Stomach smooth muscle (tissue), 2 donors: Measurements from ENCODE around the gene PRDM13.
"Not testable (repeated sequence)": the region's sequence is repeated elsewhere in the genome, so short reads cannot be mapped to it uniquely, and the experiment has no call there.

Experiments used
- H3K27ac ChIP-seq: one replicate; pipeline ENCODE4 v1.7.0; 2013; ENCODE audit warnings: mild to moderate bottlenecking, low read length, inconsistent platforms
- H3K27me3 ChIP-seq, 2 donors: one replicate each; pipeline ENCODE4 v1.7.0; 2013; ENCODE audit warnings: low read length in 2 of 2; ENCODE audit not compliant: insufficient read depth in 2 of 2, control insufficient read depth in 1 of 2
- H3K36me3 ChIP-seq, 2 donors: one replicate each; pipeline ENCODE4 v1.7.0; 2013; ENCODE audit warnings: low read length in 2 of 2; ENCODE audit not compliant: control insufficient read depth in 2 of 2, insufficient read depth in 2 of 2
- H3K4me1 ChIP-seq: one replicate; pipeline ENCODE4 v1.7.0; 2013; ENCODE audit warnings: low read length; ENCODE audit not compliant: control insufficient read depth, insufficient read depth
- H3K4me3 ChIP-seq, 2 donors: one replicate each; pipeline ENCODE4 v1.7.0; 2013; ENCODE audit warnings: low read length in 2 of 2
- H3K9ac ChIP-seq, 2 donors: one replicate each; pipeline ENCODE4 v1.7.0; 2013; ENCODE audit warnings: low read length in 2 of 2, mild to moderate bottlenecking in 1 of 2
- H3K9me3 ChIP-seq, 2 donors: one replicate each; pipeline ENCODE4 v1.7.0; 2013; ENCODE audit warnings: low read length in 2 of 2; ENCODE audit not compliant: control insufficient read depth in 2 of 2
- donor health status: healthy.
- donor health status: Pancreatic carcinoma.

Gene PRDM13

DNA sequence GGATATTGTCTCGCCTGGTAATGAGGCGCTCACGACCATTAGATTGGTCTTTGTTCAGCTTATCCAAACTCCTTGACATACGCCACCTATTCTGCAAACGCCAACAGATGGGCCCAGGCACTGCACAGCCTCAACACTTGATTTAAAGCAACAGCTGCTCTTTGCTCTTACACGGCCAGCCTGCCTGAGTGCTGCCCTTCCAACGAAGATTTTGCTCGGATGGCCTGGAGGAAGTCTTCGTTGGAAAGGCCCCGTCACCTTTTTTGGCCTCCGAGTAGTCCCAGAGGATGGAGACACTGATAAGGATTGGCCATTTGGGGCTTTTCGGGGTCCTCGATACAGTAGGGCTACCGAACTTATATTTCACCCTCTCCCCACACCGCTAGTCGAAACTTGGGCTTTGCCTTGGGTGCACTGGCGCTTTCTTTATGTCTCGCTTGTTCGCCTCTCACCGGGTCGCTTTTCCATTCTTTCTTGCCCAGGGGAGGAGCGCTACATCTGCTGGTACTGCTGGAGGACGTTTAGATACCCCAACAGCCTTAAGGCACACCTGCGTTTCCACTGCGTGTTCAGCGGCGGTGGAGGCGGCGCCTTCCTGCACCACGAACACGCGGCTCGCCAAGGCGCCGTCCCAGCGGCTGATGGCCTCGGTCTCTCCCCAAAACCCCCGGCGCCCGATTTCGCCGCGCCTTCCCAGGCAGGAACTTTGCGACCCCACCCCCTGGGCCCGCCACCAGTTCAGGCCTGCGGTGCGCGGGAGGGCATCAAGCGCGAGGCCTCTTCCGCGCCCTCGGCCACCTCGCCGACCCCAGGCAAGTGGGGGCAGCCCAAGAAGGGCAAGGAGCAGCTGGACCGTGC lies 6.1 kb downstream of the PRDM13 start:
- Histone ChIP-seq H3K27me3 (peaks cover 62 to 79% of the 10 kb centered on the region in 2 donors), H3K4me1 (peaks cover 21% of the 10 kb centered on the region), H3K9ac (no peak overlapping the region), H3K4me3 (peak overlapping the region in 1 of 2 donors; percentile 64), H3K27ac (no peak overlapping the region), H3K9me3 (no peaks in the 10 kb centered on the region), H3K36me3 (no peaks in the 10 kb centered on the region)

DNA sequence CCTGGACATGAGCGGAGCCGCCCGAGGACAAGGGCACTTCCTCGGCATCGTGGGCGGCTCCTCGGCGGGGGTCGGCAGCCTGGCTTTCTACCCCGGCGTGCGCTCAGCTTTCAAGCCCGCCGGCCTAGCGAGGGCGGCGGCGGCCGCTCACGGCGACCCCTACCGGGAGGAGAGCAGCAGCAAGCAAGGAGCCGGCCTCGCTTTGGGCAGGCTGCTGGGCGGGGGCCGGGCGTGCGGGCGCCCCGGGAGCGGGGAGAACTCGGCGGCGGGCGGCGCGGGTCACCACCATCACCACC lies 6.7 kb downstream of the PRDM13 start:
- Histone ChIP-seq H3K27me3 (peaks cover 62 to 79% of the 10 kb centered on the region in 2 donors), H3K9ac (no peak overlapping the region), H3K4me1 (peaks cover 17% of the 10 kb centered on the region)

DNA sequence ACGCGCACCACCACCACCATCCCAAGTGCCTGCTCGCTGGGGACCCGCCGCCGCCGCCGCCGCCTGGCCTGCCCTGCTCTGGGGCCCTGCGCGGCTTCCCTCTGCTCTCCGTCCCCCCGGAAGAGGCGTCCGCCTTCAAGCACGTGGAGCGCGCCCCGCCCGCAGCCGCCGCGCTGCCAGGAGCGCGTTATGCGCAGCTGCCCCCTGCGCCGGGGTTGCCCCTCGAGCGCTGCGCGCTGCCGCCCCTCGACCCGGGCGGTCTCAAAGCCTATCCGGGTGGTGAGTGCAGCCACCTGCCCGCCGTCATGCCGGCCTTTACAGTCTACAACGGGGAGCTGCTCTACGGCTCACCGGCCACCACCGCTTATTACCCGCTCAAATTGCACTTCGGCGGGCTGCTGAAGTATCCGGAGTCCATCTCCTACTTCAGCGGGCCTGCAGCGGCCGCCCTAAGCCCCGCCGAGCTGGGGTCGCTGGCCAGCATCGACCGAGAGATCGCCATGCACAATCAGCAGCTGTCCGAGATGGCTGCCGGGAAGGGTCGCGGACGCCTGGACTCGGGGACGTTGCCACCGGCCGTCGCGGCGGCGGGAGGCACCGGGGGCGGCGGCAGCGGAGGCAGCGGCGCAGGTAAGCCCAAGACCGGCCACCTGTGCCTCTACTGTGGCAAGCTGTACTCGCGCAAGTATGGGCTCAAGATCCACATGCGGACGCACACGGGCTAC lies 7.2 kb downstream of the PRDM13 start:
- Histone ChIP-seq H3K27me3 (peaks cover 62 to 79% of the 10 kb centered on the region in 2 donors), H3K4me3 (peak overlapping the region in 1 of 2 donors; percentile 64)

More for the DNA sequence above, 6.7 kb downstream of the PRDM13 start:
- H3K27ac ChIP-seq = no peak overlapping the region
- no peaks in the 10 kb centered on the region for H3K36me3 ChIP-seq
- peak overlapping the region in 1 of 2 donors; percentile 64 for H3K4me3 ChIP-seq
- no peaks in the 10 kb centered on the region for H3K9me3 ChIP-seq

DNA sequence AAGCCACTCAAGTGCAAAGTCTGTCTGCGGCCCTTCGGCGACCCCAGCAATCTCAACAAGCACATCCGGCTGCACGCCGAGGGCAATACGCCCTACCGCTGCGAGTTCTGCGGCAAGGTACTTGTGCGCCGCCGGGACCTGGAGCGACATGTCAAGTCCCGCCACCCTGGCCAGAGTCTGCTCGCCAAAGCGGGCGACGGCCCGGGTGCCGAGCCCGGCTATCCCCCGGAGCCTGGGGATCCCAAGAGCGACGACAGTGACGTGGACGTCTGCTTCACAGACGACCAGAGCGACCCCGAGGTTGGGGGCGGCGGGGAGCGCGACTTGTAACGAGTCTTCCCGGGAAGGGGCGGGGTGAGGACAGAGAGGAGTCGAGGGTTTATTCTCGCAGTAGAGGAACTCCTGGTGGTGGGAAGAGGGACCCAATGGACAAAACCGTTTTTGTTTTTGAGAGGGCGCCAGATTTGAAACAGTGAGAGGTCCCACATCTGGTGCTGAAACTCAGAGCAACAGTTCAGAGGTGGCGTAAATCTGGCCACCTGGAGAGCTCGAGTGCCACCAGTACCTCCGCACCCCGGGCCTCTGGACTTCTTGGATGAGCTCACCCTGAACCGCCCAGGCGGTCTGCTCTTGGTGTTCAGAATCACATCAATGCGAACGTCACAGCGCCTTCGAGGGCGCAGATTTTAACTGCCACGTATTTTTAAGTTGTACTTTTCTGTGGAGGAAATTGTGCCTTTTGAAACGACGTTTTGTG lies 8.0 kb downstream of the PRDM13 start:
- Histone ChIP-seq H3K4me3 (peak overlapping the region in 1 of 2 donors; percentile 64), H3K9me3 (no peaks in the 10 kb centered on the region), H3K9ac (no peak overlapping the region), H3K4me1 (peaks cover 25% of the 10 kb centered on the region), H3K27me3 (peaks cover 60 to 80% of the 10 kb centered on the region in 2 donors), H3K27ac (no peak overlapping the region), H3K36me3 (no peaks in the 10 kb centered on the region)

More for the DNA sequence above, 7.2 kb downstream of the PRDM13 start:
- Histone ChIP-seq H3K4me1 (peaks cover 21% of the 10 kb centered on the region), H3K9me3 (no peaks in the 10 kb centered on the region), H3K9ac (no peak overlapping the region), H3K36me3 (no peaks in the 10 kb centered on the region), H3K27ac (no peak overlapping the region)

DNA sequence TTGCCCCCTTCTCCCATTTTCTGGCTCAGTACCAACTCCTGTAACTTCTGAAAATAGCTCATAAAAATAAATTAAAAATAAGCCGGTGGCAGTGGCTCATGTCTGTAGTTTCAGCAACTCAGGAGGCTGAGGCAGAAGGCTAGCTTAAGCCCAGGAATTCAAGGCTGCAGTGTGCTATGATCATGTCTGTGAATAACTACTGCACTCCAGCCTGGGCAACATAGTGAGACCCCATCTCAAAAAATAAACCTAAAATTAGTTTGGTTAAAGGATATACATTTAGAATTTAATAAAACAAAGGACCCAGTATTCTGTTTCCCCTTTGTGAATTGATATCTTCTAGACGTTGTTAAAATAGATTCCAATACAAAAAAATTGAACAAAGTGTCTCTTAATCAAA lies 10.5 kb downstream of the PRDM13 start:
- H3K4me3 ChIP-seq = no peak overlapping the region
- H3K36me3 ChIP-seq = no peaks in the 10 kb centered on the region
- H3K27me3 ChIP-seq = peaks cover 59 to 76% of the 10 kb centered on the region in 2 donors
- H3K9ac ChIP-seq = no peak overlapping the region
- H3K4me1 ChIP-seq = peaks cover 25% of the 10 kb centered on the region
- H3K27ac ChIP-seq = no peak overlapping the region
- no peaks in the 10 kb centered on the region for H3K9me3 ChIP-seq

DNA sequence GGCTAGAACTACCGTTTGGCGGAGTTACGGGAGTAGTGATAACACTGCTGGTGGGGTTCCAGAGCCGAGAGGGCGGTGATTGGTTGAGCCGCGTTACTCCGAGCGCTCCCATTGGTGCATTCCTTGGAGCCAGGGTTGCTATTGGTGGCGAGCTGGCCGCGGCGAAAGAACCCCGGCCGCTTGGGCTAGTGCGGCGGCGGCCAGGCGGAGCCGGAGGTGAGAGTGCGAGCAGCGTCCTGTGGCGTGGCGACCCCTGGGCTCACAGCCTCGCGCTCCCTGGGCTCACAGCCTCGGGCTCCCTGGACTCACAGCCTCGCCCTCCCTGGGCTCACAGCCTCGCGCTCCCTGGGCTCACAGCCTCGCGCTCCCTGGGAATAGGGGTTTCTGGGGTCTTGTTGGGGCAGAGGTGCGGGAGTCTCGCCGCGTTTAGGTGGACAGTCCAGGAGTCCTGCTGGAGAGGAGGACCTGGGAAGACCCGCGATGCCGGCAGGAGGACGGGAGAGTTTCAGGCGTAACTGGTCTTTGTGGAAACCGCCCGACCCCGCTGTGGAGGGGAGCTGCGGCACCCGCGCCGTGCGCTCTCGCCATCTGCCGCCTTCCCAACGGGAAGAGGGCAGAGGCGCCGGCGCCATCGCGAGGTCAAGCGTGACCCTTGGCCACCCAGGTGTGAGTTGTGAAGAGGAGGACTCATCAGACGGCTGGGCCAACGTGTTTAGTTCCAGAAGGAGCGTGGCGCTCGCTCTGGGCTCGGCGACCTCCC lies 12.2 kb downstream of the PRDM13 start:
- H3K4me1 ChIP-seq = peaks cover 16% of the 10 kb centered on the region
- no peak overlapping the region for H3K9ac ChIP-seq
- peaks cover 51 to 61% of the 10 kb centered on the region in 2 donors for H3K27me3 ChIP-seq
- no peaks in the 10 kb centered on the region for H3K9me3 ChIP-seq
- H3K36me3 ChIP-seq = no peaks in the 10 kb centered on the region
- no peak overlapping the region for H3K27ac ChIP-seq
- H3K4me3 ChIP-seq = no peak overlapping the region

DNA sequence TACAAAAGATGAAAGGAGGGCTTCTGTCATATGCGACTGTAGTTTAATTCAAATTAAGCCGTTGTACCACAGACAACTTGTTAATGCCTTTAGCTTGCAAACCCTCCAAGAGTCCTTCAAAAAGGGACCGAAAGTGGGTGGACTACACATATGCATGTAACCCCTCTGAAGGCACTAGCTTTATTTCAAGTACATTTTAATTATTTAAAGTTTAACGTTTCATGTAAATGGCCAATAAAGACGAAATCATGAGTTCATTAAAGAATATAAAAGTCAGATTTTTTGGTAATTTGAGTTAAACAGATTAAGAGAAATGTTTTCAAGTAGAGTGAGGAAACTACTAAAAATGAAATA lies 12.8 kb downstream of the PRDM13 start:
- no peaks in the 10 kb centered on the region for H3K36me3 ChIP-seq
- H3K4me1 ChIP-seq = peaks cover 10% of the 10 kb centered on the region
- H3K4me3 ChIP-seq = no peak overlapping the region
- H3K27ac ChIP-seq = no peak overlapping the region
- H3K9ac ChIP-seq = no peak overlapping the region
- H3K9me3 ChIP-seq = no peaks in the 10 kb centered on the region
- H3K27me3 ChIP-seq = peaks cover 45 to 57% of the 10 kb centered on the region in 2 donors

DNA sequence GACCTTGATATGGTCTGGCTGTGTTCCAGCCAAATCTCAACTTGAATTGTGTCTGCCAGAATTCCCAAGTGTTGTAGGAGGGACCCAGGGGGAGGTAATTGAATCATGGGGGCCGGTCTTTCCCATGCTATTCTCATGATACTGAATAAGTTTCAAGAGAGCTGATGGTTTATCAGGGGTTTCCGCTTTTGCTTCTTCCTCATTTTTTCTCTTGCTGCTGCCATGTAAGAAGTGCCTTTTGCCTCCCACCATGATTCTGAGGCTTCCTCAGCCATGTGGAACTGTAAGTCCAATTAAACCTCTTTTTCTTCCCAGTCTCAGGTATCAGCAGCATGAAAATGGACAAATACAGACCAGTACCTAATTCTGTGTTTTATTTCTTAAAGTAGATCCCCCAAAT lies 15.4 kb downstream of the PRDM13 start:
- H3K9ac ChIP-seq, H3K9me3 ChIP-seq, H3K36me3 ChIP-seq, H3K4me3 ChIP-seq, H3K27ac ChIP-seq, H3K4me1 ChIP-seq: not testable (repeated sequence)
- peaks cover 32 to 41% of the 10 kb centered on the region in 2 donors for H3K27me3 ChIP-seq

DNA sequence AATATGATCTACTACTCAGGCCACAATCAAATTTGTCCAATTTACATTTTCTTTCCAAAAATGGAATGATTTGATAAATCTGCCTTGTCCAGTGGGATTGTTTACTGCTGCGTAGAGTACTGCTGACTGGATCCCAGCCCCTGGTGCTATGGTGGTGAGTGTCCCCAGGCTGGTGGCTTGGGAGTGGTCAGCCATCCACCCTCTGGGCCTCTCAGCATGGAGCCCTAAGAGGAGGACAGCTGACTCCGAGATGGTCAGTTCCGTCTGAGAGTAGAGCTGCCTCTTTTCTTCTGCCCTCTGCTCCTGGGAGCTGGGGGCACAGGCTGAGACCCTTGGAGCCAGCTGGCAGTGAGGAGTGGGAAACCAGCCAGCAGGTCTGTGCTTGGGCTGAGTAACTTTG lies 22.7 kb downstream of the PRDM13 start:
- H3K27me3 ChIP-seq = no peaks in the 10 kb centered on the region
- no peak overlapping the region for H3K9ac ChIP-seq
- no peak overlapping the region for H3K27ac ChIP-seq
- no peaks in the 10 kb centered on the region for H3K36me3 ChIP-seq
- no peaks in the 10 kb centered on the region for H3K4me1 ChIP-seq
- H3K9me3 ChIP-seq = peaks cover 2 to 3% of the 10 kb centered on the region in 2 donors
- H3K4me3 ChIP-seq = no peak overlapping the region

DNA sequence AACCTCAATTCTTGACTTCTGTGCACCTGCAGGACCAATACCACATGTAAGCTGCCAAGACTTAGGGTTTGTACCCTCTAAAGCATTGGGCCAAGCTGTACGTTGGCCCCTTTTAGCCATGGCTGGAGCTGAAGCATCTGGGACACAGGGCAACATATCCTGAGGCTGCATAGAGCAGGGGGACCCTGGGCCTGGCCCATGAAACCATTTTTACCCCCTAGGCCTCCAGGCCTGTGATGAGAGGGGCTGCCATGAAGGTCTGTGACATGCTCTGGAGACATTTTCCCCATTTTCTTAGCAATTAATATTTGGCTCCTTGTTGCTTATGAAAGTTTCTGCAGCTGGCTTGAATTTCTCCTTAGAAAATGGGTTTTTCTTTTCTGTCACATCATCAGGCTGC lies 31.0 kb downstream of the PRDM13 start:
- no peaks in the 10 kb centered on the region for H3K4me1 ChIP-seq
- no peaks in the 10 kb centered on the region for H3K36me3 ChIP-seq
- H3K9ac ChIP-seq = no peak overlapping the region
- peaks cover 0 to 4% of the 10 kb centered on the region in 2 donors for H3K9me3 ChIP-seq
- peaks cover 0 to 2% of the 10 kb centered on the region in 2 donors for H3K27me3 ChIP-seq
- no peak overlapping the region for H3K27ac ChIP-seq
- H3K4me3 ChIP-seq = no peak overlapping the region
